ENCODE measurements around the gene PRDM16.

Gene PRDM16

DNA sequence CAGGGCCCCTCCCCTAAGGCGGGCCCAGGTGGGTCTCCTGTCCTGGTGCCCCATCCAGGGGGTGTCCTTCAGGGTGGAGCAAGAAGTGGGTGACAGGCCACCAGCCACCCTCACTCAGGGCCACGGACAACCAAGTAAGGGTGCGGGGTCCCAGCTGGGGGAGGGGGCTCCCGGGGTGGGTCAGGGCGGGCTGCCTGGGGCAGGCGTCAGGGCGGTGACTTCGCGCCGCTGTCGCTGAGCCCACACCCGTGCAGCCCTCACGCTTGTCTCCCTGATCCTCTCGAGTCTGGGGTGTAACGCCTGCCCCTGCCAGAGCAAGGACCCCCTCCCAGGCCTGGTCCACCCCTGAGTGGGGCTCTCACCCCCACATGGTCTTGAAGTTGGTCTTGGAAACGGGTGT, 407.7 kb downstream of the PRDM16 start:
- H3K4me3 Mint-ChIP-seq: no peak overlapping the region
- no peaks in the 10 kb centered on the region for H3K36me3 Mint-ChIP-seq (ENCODE audit: insufficient read depth)
- DNase-seq (no peak), ATAC-seq (replicated peaks) (no peak)
- no peak overlapping the region for H3K27ac Mint-ChIP-seq
- H3K9me3 Mint-ChIP-seq: no peaks in the 10 kb centered on the region
- H3K4me1 Mint-ChIP-seq (ENCODE audit: low read depth in 2 of 2): no peaks in the 10 kb centered on the region
- H3K27me3 Mint-ChIP-seq: no peaks in the 10 kb centered on the region

DNA sequence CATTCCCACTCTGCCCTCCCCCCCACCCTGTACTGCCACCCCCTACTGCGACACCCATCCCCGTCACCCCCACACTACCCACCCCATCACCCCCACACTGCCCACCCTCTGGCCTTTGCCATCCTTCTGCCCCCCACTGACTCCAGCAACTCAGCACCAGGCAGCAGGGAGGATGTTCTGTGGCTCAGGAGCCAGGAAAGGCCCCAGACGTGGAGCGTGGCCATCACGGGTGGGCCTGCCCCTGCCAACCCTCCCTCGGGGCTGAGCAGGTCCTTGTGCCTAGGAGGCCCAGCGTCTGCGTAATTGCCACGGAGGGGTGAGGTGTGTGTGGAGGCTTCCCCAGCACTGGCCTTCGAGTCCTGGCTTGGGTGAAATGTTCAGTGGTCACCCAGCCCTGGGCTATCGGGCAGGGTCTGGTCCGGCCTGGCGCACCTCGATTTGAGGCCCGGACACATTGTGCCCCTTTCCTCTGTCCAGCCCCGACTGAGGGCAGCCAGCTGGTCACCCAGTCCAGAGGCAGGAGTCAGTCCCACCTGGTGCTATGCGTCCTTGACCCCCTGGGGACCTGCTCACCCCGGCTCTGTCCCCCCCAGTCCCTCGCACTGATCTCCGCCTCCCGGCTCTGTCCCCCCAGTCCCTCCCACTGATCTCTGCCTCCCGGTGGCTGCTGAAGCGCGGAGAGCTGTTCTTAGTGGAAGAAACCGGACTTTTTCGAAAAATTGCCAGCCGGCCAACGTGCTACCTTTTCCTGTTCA, 408.4 kb downstream of the PRDM16 start:
- ATAC-seq (replicated peaks) (no peak), DNase-seq (no peak)
- no peaks in the 10 kb centered on the region for H3K27me3 Mint-ChIP-seq
- H3K4me1 Mint-ChIP-seq (ENCODE audit: low read depth in 2 of 2): no peaks in the 10 kb centered on the region
- no peak overlapping the region for H3K27ac Mint-ChIP-seq
- H3K9me3 Mint-ChIP-seq: no peaks in the 10 kb centered on the region
- no peaks in the 10 kb centered on the region for H3K36me3 Mint-ChIP-seq (ENCODE audit: insufficient read depth)
- no peak overlapping the region for H3K4me3 Mint-ChIP-seq

DNA sequence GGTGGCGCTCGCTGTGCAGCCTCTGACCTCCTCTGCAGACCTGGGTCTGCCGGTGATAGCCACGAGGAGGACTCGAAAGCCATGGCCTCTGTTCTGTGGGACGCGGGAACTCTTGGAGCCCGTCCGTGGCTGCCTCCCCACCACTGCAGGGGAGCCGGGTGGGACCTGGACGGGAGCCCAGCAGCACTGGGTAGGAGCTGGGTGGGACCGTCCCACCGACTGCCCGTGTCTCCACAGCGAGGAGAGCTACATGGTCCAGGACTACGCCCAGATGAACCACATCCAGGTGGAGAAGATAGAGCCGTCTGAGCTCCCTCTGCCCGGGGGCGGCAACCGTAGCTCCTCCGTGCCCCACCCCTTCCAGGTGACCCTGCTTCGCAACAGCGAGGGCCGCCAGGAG, 409.2 kb downstream of the PRDM16 start:
- Mint-ChIP-seq H3K4me1 (ENCODE audit: low read depth in 2 of 2) (no peaks in the 10 kb centered on the region), H3K27ac (no peak overlapping the region), H3K4me3 (no peak overlapping the region), H3K9me3 (no peaks in the 10 kb centered on the region), H3K27me3 (no peaks in the 10 kb centered on the region), H3K36me3 (ENCODE audit: insufficient read depth) (no peaks in the 10 kb centered on the region)
- DNase-seq (no peak), ATAC-seq (replicated peaks) (no peak)

DNA sequence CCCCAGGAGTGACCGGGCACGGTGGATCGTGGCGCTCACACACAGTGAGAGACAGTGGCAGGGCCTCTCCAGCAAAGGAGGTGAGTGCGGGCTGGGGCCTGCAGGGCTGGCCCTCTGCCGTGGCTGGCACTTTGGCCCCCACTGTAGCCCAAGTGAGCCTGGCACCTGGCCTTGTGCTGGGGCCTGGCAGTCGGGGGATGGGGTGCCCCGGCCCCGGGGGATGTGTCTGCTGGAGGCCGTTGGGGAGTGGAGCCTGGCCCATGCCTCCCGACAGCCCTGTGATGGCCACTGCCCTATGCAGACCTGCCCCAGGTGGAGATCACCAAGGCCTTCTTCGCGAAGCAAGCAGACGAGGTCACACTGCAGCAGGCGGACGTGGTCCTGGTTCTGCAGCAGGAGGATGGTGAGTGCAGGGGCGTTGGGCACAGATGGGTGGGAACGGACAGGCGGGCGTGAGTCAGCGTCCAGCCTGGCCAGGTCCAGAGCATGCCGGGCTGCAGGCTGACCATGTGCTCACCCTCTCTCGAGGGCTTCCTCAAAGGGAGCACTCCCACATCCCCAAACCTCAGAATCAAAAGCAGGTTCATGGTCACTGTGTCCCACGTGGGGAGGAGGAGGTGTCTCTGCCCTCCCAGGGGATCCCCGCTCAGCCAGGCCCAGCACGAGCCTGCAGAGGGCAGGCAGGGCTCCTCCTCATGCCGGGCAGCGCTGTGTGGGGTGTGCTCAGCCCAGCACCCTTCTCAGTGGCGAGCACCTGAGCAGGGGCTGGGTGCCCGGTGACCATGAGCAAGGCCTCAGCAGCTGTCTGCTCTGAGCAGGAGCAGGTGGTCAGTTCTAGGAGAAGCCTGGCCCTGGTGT, 410.7 kb downstream of the PRDM16 start:
- Mint-ChIP-seq H3K36me3 (ENCODE audit: insufficient read depth) (no peaks in the 10 kb centered on the region), H3K9me3 (no peaks in the 10 kb centered on the region), H3K27ac (no peak overlapping the region), H3K27me3 (peaks cover 5 to 10% of the 10 kb centered on the region in 2 donors), H3K4me3 (no peak overlapping the region), H3K4me1 (ENCODE audit: low read depth in 2 of 2) (peaks cover 0 to 1% of the 10 kb centered on the region in 2 donors)
- DNase-seq (no peak), ATAC-seq (replicated peaks) (no peak)

DNA sequence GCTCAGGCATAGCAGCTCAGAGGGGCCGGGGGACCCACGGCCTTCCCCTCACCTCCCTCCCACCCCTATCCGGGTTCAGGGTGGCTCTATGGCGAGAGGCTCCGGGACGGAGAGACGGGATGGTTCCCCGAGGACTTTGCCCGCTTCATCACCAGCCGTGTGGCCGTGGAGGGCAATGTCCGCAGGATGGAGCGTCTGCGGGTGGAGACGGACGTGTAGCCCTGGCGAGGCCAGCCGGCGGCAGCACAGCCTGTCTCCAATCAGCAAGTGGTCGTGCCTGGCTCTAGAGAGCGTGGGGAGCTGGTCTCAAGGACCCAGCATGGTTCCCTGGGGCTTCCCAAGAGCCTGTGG, 411.3 kb downstream of the PRDM16 start:
- ATAC-seq (replicated peaks) (no peak), DNase-seq (no peak)
- Mint-ChIP-seq H3K9me3 (no peaks in the 10 kb centered on the region), H3K4me3 (no peak overlapping the region), H3K27ac (no peak overlapping the region), H3K36me3 (ENCODE audit: insufficient read depth) (no peaks in the 10 kb centered on the region), H3K4me1 (ENCODE audit: low read depth in 2 of 2) (peaks cover 0 to 1% of the 10 kb centered on the region in 2 donors), H3K27me3 (peaks cover 5 to 10% of the 10 kb centered on the region in 2 donors)

DNA sequence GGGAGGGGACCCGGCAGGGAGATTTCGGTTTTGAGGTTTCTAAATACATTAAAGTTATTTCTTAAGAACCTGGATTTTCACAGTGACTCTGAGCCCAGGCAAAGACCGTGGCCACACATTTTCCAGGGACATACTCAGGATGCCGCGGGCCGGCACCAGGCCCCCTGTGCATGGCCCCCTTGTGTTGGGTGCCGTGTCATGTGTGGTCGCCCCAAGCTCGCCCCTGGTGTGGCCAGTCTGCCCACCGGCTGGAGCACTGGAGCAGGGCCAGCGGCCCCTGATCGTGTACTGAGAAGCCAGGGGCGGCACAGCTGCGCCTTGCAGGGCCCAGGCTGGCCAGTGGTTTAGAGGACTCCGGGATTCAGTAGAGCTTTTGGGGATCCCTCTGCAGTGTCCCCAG, 412.0 kb downstream of the PRDM16 start:
- no peaks in the 10 kb centered on the region for H3K36me3 Mint-ChIP-seq (ENCODE audit: insufficient read depth)
- DNase-seq: no peak
- ATAC-seq (replicated peaks): no peak
- no peaks in the 10 kb centered on the region for H3K9me3 Mint-ChIP-seq
- H3K27me3 Mint-ChIP-seq: peaks cover 5 to 10% of the 10 kb centered on the region in 2 donors
- no peak overlapping the region for H3K27ac Mint-ChIP-seq
- peaks cover 0 to 1% of the 10 kb centered on the region in 2 donors for H3K4me1 Mint-ChIP-seq (ENCODE audit: low read depth in 2 of 2)
- H3K4me3 Mint-ChIP-seq: no peak overlapping the region

DNA sequence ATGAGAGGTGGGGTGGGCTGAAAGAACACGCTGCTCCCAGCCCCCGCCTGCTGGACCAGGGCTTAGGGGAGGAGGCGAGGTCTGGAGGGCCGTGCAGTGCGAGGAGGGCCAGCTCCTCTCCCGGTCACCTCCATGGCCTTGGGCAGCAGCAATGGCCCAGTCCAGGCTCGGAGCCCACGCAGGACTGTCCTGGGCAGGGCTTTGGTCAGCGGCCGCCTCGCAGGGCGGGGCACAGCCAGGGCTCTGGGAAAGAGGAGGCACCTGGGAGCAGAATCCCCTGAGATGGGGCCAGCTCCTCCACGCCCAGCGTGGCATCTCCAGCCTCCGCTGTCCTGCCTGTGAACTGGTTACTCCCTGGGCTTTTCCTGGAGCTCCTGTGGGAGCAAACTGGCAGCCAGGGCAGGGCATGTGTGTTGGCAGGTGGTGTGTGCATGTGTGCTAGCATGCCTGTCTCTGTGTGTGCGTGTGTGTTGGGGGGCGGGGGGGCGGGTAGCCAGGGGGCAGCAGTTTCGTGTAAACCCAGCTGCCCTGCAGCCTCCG, 412.9 kb downstream of the PRDM16 start:
- no peak for ATAC-seq (replicated peaks)
- Mint-ChIP-seq H3K4me1 (ENCODE audit: low read depth in 2 of 2) (peaks cover 0 to 1% of the 10 kb centered on the region in 2 donors), H3K27me3 (peaks cover 5 to 10% of the 10 kb centered on the region in 2 donors), H3K27ac (no peak overlapping the region), H3K4me3 (no peak overlapping the region), H3K9me3 (no peaks in the 10 kb centered on the region), H3K36me3 (ENCODE audit: insufficient read depth) (no peaks in the 10 kb centered on the region)
- DNase-seq: no peak

DNA sequence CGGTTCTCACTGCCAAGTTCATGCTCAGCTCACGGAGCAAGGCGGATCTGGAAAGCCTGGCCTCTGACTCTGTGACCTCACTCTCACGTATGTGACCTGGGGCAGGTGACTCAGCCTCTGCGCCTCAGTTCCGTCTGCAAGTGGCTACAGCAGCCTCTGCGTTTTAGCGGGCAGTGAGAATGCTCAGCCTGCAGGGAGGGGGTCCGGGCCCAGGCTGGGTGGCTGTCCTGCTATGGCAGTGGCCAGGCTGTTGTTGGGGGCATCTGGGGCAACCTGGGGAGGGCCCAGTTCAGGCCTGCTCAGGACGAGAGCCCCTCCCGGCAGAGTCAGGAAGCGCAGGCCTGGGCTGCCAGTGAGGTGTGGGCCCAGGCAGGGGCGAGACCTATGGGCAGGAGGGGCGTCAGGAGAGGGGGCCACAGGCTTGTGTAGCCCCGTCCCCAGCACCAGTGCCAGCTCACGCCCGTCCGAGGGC, 413.4 kb downstream of the PRDM16 start:
- no peak overlapping the region for H3K4me3 Mint-ChIP-seq
- no peak for ATAC-seq (replicated peaks)
- no peaks in the 10 kb centered on the region for H3K9me3 Mint-ChIP-seq
- peaks cover 5 to 10% of the 10 kb centered on the region in 2 donors for H3K27me3 Mint-ChIP-seq
- peaks cover 0 to 1% of the 10 kb centered on the region in 2 donors for H3K4me1 Mint-ChIP-seq (ENCODE audit: low read depth in 2 of 2)
- DNase-seq: no peak
- H3K27ac Mint-ChIP-seq: no peak overlapping the region
- H3K36me3 Mint-ChIP-seq (ENCODE audit: insufficient read depth): no peaks in the 10 kb centered on the region

DNA sequence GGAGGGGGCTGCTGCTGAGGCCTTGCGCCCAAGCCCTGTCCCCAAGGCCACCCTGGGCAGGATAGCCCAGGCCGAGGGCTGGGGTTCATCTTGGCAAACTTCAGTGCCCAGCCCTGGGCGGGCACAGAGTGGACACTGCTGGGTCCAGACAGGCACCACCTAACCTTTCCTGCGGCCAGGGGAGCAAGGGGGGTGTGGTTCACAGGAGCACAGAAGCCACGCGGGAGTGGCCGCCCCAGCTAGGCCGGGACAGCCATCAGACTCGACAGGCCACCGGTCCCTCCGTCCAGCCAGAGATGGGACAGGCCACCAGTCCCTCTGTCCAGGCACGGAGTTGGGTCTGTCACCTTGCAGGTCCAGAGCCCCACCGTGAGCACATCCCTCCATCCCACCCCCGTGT, 414.4 kb downstream of the PRDM16 start:
- no peak overlapping the region for H3K27ac Mint-ChIP-seq
- no peak for DNase-seq
- peaks cover 0 to 1% of the 10 kb centered on the region in 2 donors for H3K4me1 Mint-ChIP-seq (ENCODE audit: low read depth in 2 of 2)
- no peaks in the 10 kb centered on the region for H3K36me3 Mint-ChIP-seq (ENCODE audit: insufficient read depth)
- no peaks in the 10 kb centered on the region for H3K9me3 Mint-ChIP-seq
- ATAC-seq (replicated peaks): no peak
- peaks cover 5 to 10% of the 10 kb centered on the region in 2 donors for H3K27me3 Mint-ChIP-seq
- no peak overlapping the region for H3K4me3 Mint-ChIP-seq

DNA sequence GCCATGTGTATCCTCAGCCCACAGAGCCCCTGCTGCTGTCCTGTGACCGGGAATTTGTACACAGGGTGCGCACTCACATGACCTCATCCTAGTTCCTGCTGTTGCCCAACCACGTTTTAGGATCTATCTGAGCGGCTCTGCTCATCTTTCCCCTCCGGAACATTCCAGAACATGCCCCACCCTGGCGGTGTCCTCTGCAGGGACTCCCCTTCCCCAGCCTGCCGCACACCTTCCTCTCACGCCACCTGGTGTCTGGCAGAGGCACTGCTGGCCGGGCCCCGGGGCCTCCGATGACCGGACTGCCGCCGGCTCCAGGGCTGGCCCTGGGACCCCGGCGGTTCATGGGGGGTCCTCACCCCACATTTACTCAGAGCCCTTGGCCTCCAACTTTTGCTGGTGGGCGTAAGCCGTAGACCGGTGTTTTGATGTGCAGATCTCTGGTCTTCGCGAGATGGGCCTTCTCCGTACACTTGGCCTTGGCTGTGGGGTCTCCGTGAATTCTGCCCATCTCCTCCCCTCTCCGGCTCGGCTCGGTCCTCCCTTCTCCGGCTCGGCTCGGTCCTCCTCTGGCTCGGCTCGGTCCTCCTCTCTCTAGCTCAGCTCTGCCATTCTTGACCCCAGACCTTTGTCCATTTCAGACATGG, 414.9 kb downstream of the PRDM16 start:
- H3K27ac Mint-ChIP-seq: no peak overlapping the region
- DNase-seq (peak; percentile 26 to 38 (median 32)), ATAC-seq (replicated peaks) (no peak)

DNA sequence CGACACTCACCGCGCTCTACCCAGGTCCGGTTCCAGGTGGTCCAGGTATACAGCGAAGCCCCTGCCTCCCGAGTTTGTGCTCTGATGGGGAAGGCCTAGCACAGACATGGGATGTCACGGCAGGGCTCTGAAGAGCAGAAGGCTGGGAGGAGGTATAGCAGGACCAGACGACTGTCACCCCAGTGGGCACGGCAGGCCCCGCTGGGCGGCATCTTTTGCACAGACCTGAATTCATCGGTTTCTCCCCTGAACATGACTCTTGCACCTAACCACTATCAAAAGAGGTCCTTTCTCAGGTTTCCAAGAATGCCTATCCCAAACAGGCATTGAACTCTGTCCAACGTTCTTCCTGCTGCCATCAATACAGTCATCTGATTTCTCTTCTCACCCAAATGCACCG, 416.0 kb downstream of the PRDM16 start:
- H3K27me3 Mint-ChIP-seq: peaks cover 5 to 10% of the 10 kb centered on the region in 2 donors
- H3K36me3 Mint-ChIP-seq (ENCODE audit: insufficient read depth): no peaks in the 10 kb centered on the region
- peaks cover 0 to 3% of the 10 kb centered on the region in 2 donors for H3K9me3 Mint-ChIP-seq
- DNase-seq (no peak), ATAC-seq (replicated peaks) (no peak)
- H3K27ac Mint-ChIP-seq: no peak overlapping the region
- peaks cover 0 to 1% of the 10 kb centered on the region in 2 donors for H3K4me1 Mint-ChIP-seq (ENCODE audit: low read depth in 2 of 2)
- no peak overlapping the region for H3K4me3 Mint-ChIP-seq

More for the DNA sequence above, 414.9 kb downstream of the PRDM16 start:
- Mint-ChIP-seq H3K36me3 (ENCODE audit: insufficient read depth) (no peaks in the 10 kb centered on the region), H3K4me3 (no peak overlapping the region), H3K9me3 (peaks cover 0 to 1% of the 10 kb centered on the region in 2 donors), H3K27me3 (peaks cover 5 to 10% of the 10 kb centered on the region in 2 donors), H3K4me1 (ENCODE audit: low read depth in 2 of 2) (peaks cover 0 to 1% of the 10 kb centered on the region in 2 donors)
